Measurements from ENCODE around the gene ELFN2.
"Not testable (repeated sequence)": the region's sequence is repeated elsewhere in the genome, so short reads cannot be mapped to it uniquely, and the experiment has no call there.

The ELFN2 gene

GRCh38 chr22:37427135-37427710 lies at the start of gene ELFN2:
Gene ELFN2, minus strand, starts transcription at chr22:37427479. Its CDS starts 51,945 bp downstream, at chr22:37375534.
- DNase-seq (ENCODE audit: low read depth in 3 of 3): no peak

DNA sequence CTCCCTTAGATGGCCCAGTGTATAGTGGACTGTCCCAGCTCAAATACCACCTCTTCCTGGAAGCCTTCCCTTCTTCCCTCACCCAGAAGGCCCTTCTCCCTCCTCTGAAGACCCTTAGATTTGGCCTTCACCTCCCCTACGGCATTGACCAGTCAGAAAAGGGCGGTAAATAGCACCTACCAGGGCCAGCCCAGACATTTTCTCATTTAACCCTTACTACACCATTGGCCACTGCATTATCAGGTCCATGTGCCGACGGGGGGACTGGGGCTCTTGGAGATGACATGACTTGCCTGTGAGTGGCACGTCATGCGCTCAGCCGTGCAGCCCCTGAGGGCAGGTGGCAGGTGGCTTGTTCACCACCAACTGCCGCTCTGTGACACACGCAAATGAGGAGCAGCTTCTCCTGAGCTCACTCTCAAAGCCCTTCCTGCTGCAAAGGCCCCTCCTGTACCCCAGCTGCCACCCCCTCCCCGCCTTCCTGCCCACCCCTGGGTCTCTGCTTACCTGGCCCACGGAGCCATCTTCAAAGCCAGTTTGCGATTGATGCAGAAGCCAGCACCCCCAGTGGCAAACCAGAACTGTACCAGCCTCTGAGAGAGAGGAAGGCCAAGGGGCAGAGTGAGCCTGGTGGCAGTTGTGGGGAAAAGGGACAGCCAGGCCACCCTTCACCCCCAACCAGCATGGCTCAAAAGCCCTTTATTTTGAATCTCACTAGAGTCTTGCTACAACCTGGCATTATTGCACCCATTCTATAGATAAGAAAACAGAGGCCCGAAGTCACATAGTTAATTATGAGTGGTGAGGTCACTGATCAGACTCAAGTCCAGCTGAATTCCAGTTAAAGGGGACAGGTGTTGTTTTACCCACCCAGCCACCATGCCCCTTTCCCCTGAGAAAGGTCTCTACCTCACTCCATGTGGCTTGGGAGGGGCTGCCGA lies 49.4 kb upstream of the ELFN2 start:
- no peak for DNase-seq (ENCODE audit: low read depth in 3 of 3)

GRCh38 chr22:37474447-37475090 lies 47.3 kb upstream of the ELFN2 start:
- no peak for DNase-seq (ENCODE audit: low read depth in 3 of 3)

- no peak for DNase-seq (ENCODE audit: low read depth in 3 of 3)
These were observed 46.2 kb upstream of the ELFN2 start for GRCh38 chr22:37473437-37473946.

GRCh38 chr22:37472418-37473006 lies 45.2 kb upstream of the ELFN2 start:
- peak in 1 of 3 experiments; percentile 34 for DNase-seq (ENCODE audit: low read depth in 3 of 3)

DNA sequence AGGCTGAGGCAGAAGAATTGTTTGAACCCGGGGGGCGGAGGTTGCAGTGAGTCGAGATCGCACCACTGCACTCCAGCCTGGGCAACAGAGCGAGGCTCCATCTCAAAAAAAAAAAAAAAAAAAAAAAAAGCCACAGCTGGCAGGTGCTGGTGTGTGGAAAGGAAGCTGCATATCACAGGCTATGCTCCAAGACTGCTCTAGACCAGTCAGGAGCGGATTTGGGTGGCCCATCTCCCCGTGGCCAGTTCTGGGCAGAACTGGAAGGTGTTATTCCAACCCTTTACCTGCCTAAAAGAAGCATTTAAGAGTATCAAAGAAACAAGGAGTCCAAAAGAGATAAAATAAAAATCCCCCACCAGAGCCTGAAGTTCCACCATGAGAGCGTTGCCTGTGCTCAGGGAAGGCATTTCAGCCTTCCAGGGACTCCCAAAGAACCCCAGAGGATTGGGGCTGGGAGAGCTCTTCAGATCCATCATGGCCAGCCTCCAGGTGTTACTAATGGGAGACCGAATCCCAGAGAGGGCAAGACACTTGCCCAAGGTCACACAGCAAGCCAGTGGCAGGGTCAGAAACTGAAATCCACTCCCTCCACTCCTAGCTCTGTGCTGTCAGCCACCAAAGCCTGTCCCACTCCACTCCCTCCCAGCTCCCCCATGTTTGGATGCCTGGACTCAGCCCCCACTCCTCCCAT lies 44.6 kb upstream of the ELFN2 start:
- no peak for DNase-seq (ENCODE audit: low read depth in 3 of 3)

DNA sequence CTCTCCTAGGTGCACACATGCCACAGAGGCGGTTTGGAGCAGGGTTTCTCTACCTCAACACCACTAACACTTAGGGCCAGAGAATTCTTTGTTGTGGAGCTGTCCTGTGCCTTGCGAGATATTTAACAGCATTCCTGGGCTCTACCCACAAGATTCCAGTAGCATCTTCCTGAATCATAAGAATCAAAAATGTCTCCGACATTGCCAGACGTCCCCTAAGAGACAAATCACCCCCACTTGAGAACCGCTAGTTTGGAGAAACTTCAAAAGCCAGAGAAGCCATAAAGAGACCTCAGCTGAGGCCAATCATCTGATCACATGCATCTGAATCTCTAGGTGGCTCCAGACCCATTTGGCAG lies 42.8 kb upstream of the ELFN2 start:
- DNase-seq (ENCODE audit: low read depth in 3 of 3): no peak

DNA sequence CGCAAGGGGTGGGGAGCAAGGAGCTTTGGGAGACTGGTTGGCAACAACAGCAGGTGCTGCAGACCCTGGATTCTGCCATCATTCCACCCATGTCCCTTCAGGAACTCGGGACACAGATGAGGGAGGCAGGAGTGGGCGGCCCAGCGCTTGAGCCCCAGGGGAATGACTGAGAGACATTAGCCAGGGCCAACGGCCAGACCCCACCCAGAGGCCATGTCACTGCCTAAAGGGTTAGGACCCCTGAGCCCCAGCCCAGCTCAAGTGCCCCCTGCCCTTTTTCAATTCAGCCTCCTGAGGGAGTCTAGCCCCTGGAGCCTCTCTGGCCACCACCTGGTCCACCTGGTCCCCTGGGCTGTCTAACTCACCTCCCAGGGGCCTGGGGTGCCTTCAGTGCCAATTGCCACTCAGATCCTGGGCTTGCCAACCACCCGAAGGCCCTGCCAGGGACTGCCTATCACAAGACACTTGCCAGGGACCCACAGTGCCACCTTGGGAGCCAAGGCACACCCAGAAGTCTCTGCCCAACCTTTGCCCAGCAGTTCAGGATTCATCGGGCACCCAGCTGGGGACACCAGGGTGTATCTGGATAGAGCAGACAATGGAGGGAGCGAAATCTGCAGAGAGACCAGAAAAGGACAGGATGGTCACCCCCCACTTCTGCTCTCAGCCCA lies 42.3 kb upstream of the ELFN2 start:
- no peak for DNase-seq (ENCODE audit: low read depth in 3 of 3)

- DNase-seq (ENCODE audit: low read depth in 3 of 3): not testable (repeated sequence)
These were observed 41.0 kb upstream of the ELFN2 start for GRCh38 chr22:37468201-37468695.

DNA sequence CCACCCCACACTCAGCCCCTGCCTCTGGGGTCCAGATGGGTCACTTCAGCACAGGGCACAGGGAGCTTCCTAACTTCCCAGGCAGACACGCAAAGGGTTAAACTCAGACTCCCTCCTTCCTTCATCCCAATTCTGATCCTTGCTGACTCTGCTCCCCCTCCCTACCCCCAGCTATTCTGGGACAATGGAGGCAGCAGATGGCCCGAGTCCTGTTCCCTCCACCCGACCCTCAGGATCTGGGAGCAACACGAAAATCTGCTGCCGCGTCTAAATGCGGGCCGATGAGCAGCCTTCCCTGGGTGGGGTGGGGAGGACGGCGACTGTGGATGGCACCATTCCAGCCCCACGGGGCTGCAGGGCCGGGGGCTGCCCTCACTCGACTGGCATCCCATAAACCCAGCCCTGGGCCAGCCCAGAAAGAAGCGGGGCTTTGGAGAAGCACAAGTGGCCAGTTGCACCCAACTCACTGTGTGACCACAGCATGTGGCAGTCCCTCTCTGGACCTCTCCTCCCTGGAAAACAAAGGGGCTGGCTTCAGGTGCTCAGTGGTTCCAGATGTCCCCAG lies 40.2 kb upstream of the ELFN2 start:
- DNase-seq (ENCODE audit: low read depth in 3 of 3): no peak

GRCh38 chr22:37464181-37464580 lies 36.9 kb upstream of the ELFN2 start:
- no peak for DNase-seq (ENCODE audit: low read depth in 3 of 3)

GRCh38 chr22:37462983-37463382 lies 35.7 kb upstream of the ELFN2 start:
- no peak for DNase-seq (ENCODE audit: low read depth in 3 of 3)

DNA sequence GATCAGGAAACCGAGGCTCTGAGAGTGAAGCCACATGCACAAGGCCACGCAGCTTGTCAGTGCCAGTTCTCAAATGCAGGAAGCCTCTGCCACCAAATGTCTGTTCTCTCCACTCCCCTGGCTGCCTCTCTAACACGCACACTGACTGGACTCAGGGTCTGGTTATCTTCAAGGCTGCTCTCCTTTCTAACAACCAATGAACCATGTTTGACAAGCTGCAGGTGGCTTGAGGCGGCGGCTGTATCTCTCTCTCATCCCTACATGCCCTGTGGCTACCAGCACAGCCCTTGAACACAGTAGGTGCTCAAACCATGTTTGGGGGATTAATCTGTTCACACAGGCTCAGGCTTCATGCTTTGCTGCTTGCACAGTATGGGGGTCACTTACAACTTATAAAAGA lies 35.2 kb upstream of the ELFN2 start:
- no peak for DNase-seq (ENCODE audit: low read depth in 3 of 3)

GRCh38 chr22:37461961-37462360 lies 34.7 kb upstream of the ELFN2 start:
- no peak for DNase-seq (ENCODE audit: low read depth in 3 of 3)

DNA sequence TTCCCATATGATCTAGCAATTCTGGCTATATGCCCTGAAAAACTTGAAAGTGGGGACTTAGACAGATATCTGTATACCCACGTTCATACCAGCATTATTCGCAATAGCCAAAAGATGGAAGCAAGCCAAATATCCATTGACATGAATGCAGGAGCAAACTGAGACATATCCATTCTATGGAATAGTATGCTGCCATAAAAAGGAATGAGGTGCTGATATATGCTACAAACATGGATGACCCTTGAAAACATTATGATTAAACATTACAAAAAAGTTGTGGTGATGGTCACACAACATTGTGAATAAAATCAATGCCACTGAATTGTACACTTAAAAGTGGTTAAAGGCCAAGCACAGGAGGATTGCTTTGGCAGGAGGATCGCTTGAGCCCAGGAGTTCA lies 33.4 kb upstream of the ELFN2 start:
- DNase-seq (ENCODE audit: low read depth in 3 of 3): no peak

GRCh38 chr22:37459206-37459605 lies 31.9 kb upstream of the ELFN2 start:
- no peak for DNase-seq (ENCODE audit: low read depth in 3 of 3)

DNA sequence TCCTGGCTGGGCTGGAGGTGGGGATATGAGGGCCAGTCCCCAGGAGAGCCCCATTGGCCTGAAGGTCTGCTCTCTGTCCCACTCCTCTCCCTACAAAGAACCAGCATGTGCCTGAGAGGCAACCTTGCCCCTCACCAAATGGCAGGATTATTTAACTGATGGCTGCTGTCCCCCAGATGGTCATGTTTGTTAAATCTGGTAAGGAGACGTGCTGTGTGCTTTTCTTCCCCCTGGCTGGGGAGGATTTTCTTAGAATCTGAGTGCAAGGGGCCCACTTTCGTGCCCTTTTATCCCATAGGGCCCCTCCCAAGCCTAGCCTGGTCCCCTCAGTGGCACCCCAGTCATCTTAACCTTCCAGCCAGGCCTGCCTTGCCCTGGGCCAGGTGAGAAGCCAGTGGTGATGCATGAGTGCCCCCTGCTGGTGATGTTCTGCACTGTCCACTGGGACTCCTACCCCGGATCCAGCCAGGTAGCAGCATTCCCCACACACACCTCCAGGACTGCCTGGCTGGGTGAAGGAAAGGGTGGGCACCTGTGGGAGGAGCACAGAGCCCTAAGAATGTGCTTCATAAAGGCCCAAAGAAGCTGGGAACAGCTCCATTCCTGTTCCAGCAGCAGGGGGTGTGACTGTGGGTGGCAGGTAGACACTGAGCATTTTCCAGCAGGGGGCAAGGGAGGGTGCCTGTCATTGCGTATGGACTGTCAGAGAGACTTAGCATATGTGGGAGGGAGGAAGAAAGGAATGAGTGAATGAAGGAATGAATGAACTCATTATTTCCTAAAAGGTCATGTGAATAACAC lies 30.0 kb upstream of the ELFN2 start:
- peak; percentile 75 to 84 (median 82) for DNase-seq (ENCODE audit: low read depth in 3 of 3)

DNA sequence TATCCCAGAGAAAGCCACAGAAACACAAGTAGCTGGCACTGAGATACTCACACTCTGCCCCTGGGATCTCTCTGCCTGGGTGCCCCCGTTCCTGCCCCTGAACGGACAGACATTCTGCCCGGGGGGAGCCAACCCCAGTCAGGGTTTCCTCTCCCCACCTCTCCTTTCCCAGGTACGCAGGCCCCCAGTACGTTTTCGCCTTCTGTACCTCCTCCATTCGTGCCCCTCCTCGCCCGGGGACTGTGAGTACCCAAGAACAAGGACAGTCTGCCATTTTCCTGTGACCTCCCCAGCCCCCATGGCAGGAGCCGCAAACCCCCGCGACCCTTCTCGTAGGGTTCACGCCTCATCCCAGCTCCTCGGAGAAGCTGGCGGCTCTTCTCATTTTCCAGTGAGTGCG lies 29.1 kb upstream of the ELFN2 start:
- no peak for DNase-seq (ENCODE audit: low read depth in 3 of 3)

DNA sequence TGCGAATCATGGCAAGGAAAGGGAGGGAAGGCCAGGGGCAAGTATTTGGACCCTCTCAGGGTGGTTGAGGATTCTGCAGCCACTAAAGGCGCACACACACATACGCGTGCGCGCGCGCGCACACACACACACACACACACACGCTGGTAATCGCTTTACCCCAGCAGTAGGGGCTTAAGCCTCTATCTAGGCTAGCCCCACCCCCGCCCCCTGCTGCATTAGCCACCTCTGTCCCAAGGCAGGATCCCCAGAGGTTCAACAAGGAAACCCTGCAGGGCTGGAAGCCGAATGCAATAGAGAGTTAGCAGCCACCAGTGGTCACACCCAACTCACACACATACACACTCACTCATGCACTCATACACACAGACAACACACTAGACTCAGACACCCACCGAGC lies 28.6 kb upstream of the ELFN2 start:
- DNase-seq (ENCODE audit: low read depth in 3 of 3): no peak
